Cardiac muscle cell (in vitro differentiated cells and primary cell): ENCODE data around the gene CAST. TPM values are rescaled to one million over a fixed set of nuclear protein-coding genes. Genes with fewer than 3 reads are reported as not detected.

Experiments used
- DNase-seq, 2 donors: peaks; one replicate each; pipeline versions ENCODE4 v3.0.0 to v3.0.0-alpha.2; 2010 to 2017; ENCODE audit warnings: low read depth in 1 of 2, low spot score in 1 of 2
- H3K27ac ChIP-seq: fragments of 200-600 bp; sonication (generic); 2 replicates; pipeline ENCODE4 v1.5.1; 2016
- H3K27me3 ChIP-seq: fragments of 200-600 bp; sonication (generic); 2 replicates; pipeline ENCODE4 v1.6.0; 2016; ENCODE audit warnings: control low read depth
- H3K36me3 ChIP-seq: fragments of 200-600 bp; sonication (generic); 2 replicates; pipeline ENCODE4 v1.5.1; 2016; ENCODE audit warnings: control low read depth
- H3K4me1 ChIP-seq: fragments of 200-600 bp; sonication (generic); 2 replicates; pipeline ENCODE4 v1.8.1; 2017; ENCODE audit warnings: low read depth, mild to moderate bottlenecking, mixed run types
- H3K4me3 ChIP-seq: fragments of 200-600 bp; sonication (generic); 2 replicates; pipeline ENCODE4 v1.5.1; 2016; ENCODE audit warnings: mild to moderate bottlenecking
- H3K9me3 ChIP-seq: fragments of 200-600 bp; sonication (generic); 2 replicates; pipeline ENCODE4 v1.5.1; 2017; ENCODE audit warnings: low read depth, mild to moderate bottlenecking, control low read depth
- CTCF ChIP-seq: IDR thresholded peaks from 2 replicates; pipeline ENCODE4 v1.5.1; 2012; ENCODE audit warnings: low read depth, mild to moderate bottlenecking, low read length
- polyA plus RNA-seq: library from polyadenylated mRNA; unstranded; fragments of >200 nt; fragmentation: Nextera tagmentation; extraction: Ambion mirVana; gene quantifications from 2 replicates; pipeline ENCODE4 v1.2.1, GENCODE V29; 2016
- total RNA-seq: library from RNA; depleted of rRNA; stranded (reverse); fragments of >200 nt; gene quantifications from 2 replicates; pipeline ENCODE4 v1.2.3, GENCODE V29; 2016

CAST gene
- total and polyA plus RNA-seq, 2 experiments from 2014 or later, result 85.2 to 101 TPM

GRCh38 chr5:96651047-96651446, 11.1 kb upstream of the CAST start:
- DNase-seq, result no peak
- Histone ChIP-seq H3K27me3 (no peaks in the 10 kb centered on the region), H3K36me3 (no peaks in the 10 kb centered on the region), H3K4me3 (no peak overlapping the region), H3K27ac (no peak overlapping the region), H3K9me3 (no peaks in the 10 kb centered on the region), H3K4me1 (no peaks in the 10 kb centered on the region)
- no peak for TF ChIP-seq CTCF

- Histone ChIP-seq H3K27ac (no peak overlapping the region), H3K9me3 (no peaks in the 10 kb centered on the region), H3K4me1 (no peaks in the 10 kb centered on the region), H3K36me3 (no peaks in the 10 kb centered on the region), H3K27me3 (no peaks in the 10 kb centered on the region), H3K4me3 (no peak overlapping the region)
- no peak for DNase-seq
- TF ChIP-seq CTCF, result peak; percentile 39
Observed at GRCh38 chr5:96651948-96652753, 10.0 kb upstream of the CAST start.

GRCh38 chr5:96652769-96653454, 9.3 kb upstream of the CAST start:
- Histone ChIP-seq H3K27me3 (no peaks in the 10 kb centered on the region), H3K4me1 (no peaks in the 10 kb centered on the region), H3K4me3 (no peak overlapping the region), H3K27ac (no peak overlapping the region), H3K36me3 (no peaks in the 10 kb centered on the region), H3K9me3 (no peaks in the 10 kb centered on the region)
- no peak for TF ChIP-seq CTCF
- no peak for DNase-seq

GRCh38 chr5:96654209-96654608, 8.0 kb upstream of the CAST start:
- no peaks in the 10 kb centered on the region for H3K36me3 ChIP-seq
- peaks cover 4% of the 10 kb centered on the region for H3K27me3 ChIP-seq
- TF ChIP-seq CTCF, result no peak
- no peaks in the 10 kb centered on the region for H3K4me1 ChIP-seq
- no peak overlapping the region for H3K27ac ChIP-seq
- no peak overlapping the region for H3K4me3 ChIP-seq
- no peaks in the 10 kb centered on the region for H3K9me3 ChIP-seq
- DNase-seq, result no peak

GRCh38 chr5:96655085-96655484, 7.1 kb upstream of the CAST start:
- Histone ChIP-seq H3K27ac (no peak overlapping the region), H3K36me3 (no peaks in the 10 kb centered on the region), H3K9me3 (no peaks in the 10 kb centered on the region), H3K4me1 (no peaks in the 10 kb centered on the region), H3K4me3 (no peak overlapping the region), H3K27me3 (peaks cover 13% of the 10 kb centered on the region)
- no peak for TF ChIP-seq CTCF
- no peak for DNase-seq
